Measurements from ENCODE around the gene C22orf39.

DNA sequence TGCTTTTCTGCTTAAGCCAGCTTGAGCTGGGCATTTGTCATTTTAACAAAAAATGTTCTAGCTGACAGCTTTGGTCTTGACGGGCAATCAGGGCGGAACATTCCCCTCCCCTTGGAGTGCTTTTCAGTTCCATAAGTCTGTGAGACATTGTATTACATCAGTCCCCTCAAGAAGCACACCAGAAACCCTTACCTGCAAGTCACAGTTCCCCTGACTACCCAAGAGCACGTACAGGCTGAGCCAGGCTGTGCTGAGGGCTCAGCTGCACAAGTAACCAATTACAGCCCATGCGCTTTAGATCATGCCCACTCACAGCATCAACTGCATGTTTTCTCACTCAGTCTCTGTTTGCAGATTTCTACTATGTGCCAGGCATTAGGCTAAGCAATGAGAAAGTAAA lies 35.0 kb downstream of the C22orf39 start:
- TF ChIP-seq, protein P1, sequence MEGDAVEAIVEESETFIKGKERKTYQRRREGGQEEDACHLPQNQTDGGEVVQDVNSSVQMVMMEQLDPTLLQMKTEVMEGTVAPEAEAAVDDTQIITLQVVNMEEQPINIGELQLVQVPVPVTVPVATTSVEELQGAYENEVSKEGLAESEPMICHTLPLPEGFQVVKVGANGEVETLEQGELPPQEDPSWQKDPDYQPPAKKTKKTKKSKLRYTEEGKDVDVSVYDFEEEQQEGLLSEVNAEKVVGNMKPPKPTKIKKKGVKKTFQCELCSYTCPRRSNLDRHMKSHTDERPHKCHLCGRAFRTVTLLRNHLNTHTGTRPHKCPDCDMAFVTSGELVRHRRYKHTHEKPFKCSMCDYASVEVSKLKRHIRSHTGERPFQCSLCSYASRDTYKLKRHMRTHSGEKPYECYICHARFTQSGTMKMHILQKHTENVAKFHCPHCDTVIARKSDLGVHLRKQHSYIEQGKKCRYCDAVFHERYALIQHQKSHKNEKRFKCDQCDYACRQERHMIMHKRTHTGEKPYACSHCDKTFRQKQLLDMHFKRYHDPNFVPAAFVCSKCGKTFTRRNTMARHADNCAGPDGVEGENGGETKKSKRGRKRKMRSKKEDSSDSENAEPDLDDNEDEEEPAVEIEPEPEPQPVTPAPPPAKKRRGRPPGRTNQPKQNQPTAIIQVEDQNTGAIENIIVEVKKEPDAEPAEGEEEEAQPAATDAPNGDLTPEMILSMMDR (conservative IDR thresholded peaks at IDR 0.05 in 1 of 2, IDR thresholded peaks at IDR 0.05 in 1 of 2; ENCODE audit: extremely low read depth in 1 of 2, insufficient read depth in 1 of 2, low read depth in 1 of 2, low read length in 2 of 2): no peak
- no peak for TF ChIP-seq EZH2 (IDR thresholded peaks at IDR 0.05; ENCODE audit: borderline replicate concordance, low read length)

Measured in mammary epithelial cell (primary cell).